Measurements from ENCODE around the gene GBX1.
A peak's percentile ranks its signal among the peaks of the same experiment; 100 is the strongest.

The GBX1 gene

GRCh38 chr7:151125470-151125845, 42.0 kb downstream of the GBX1 start:
- DNase-seq = no peak

DNA sequence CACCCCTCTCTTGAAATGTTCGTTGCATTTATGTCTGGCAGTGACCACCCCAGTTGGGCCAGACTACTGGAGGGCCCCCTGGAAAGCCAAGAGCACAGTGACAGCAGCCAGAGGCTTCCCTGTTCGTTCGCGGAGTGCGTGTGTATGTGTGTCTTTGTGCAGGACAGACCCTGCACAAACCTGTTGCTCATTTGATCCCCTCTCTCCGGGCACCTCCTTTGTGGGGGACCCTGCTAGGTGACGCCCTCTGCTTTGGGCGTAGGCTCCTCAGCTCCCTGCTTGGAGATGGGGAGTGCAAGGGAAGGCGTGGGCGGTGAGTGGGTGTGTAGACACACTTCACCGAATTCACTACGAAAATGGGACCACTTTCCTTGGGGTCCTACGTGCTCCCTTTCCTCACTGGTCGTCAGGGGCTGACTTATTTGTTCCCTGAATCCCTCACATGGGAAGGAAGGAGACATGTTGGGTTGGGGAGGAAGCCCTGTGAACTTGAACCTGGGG, 42.5 kb downstream of the GBX1 start:
- no peak for DNase-seq

- DNase-seq = no peak
Measured at GRCh38 chr7:151124481-151124880, 43.0 kb downstream of the GBX1 start.

GRCh38 chr7:151123822-151124464, 43.6 kb downstream of the GBX1 start:
- DNase-seq = peak; percentile 84

- no peak for DNase-seq
Measured at GRCh38 chr7:151123158-151123821, 44.2 kb downstream of the GBX1 start.

DNA sequence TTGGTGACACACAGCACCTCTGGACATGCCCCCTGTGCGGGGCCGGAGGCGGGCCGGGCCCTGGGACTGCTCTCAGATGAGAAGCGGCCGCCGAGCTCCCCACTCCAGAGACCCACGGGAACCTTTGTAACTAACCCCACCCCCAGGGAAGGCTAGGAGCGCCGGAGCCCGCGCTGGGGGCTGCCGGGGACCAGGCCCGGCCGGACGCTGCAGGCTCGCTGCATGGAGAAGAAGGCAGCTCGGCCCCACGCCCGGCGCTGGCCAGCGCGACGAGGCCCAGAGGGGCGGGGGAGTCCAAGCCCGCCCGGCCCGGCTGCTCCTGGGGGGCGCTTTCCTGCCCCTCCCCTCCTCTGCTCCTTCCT, 44.7 kb downstream of the GBX1 start:
- DNase-seq = no peak

- DNase-seq = no peak
Measured at GRCh38 chr7:151122276-151122675, 45.2 kb downstream of the GBX1 start.

GRCh38 chr7:151121380-151122170, 45.9 kb downstream of the GBX1 start:
- no peak for DNase-seq

DNA sequence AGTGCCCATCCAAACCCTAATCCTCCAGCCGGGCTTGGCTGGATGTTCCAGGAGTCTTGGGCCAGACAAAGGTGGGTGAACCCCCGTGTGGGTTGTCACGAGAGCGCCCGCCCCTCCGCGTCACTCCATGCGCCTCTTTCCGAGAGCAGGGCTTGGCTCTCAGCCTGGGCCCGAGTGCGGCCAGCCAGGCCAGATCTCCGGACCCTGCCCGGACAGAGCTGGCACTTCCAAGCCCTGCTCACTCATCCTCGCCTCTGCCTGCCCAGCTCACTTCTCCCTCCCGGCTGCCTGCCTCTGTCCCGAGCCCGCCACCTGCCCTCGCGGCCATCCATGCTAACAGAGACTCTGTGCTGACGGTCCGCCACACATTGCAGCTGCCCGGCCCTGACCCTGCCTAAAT, 46.6 kb downstream of the GBX1 start:
- no peak for DNase-seq

DNA sequence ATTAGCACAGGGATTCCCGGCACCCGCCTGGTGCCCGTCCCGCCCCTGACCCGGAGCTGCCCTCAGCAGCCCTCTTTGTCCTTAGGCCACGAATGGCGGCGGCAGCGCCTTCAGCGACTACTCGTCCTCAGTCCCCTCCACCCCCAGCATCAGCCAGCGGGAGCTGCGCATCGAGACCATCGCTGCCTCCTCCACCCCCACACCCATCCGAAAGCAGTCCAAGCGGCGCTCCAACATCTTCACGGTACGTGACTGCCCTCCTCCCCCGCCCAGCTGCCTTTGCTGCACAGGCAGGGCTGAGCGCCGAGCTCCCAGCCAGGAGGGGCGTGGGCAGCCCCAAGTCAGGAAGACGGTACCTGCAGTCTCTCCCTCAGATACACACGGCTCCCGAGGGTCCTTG, 47.6 kb downstream of the GBX1 start:
- DNase-seq = no peak

DNA sequence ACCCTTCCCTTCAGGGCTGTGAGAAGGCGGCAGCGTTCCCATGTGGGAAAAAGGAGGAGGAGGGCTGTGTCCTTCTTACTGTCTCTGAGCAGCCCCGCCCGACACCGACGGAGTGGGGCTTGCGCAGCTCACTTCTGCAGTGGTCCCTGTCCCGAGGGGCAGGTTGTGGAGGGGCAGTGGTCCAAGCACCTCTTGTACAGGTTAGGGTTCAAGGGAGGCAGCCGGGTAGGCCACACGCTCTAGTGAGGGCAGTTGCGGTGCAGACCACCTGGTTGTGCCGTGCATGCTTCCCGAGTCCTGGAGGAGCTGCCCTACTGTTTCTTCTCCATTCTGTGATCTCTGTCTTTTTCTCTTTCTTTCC, 48.5 kb downstream of the GBX1 start:
- no peak for DNase-seq

DNA sequence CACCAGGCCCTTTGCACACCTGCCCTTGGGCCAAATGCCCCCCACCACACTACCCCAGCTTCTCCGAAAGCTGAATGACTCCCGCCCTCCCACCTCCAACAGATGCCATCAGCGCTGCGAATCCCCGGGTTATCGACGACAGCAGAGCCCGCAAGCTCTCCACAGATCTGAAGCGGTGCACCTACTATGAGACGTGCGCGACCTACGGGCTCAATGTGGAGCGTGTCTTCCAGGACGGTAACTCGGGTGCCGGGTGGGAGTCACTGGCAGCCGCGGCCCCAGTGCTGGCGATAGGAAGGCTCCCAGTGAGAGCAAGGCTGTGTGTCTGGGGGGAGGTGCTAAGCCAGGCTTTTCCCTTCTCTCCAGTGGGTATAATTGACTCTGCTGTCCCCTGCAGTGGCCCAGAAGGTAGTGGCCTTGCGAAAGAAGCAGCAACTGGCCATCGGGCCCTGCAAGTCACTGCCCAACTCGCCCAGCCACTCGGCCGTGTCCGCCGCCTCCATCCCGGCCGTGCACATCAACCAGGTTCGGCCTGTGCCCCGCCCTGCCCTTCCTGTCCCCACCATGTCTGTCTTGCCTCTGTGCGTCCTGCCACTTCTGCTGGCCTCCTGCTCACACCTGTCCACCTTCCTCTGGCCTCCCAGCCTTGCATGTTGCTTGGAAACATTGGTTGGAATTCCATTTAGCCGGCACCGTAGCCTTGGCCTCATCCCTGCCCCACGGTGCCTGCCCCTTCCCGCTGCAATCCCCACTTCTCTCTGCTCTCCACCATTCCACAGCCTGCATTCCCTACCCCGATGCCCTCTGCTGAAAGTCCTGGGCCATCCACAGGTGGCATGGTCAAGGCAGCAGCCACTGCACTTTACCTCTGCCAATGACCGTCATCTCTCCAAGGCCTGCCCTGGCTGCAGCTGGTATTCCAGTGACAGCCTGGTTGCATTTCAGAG, 49.1 kb downstream of the GBX1 start:
- DNase-seq = no peak

- DNase-seq = no peak
Measured at GRCh38 chr7:151117565-151117964, 49.9 kb downstream of the GBX1 start.

DNA sequence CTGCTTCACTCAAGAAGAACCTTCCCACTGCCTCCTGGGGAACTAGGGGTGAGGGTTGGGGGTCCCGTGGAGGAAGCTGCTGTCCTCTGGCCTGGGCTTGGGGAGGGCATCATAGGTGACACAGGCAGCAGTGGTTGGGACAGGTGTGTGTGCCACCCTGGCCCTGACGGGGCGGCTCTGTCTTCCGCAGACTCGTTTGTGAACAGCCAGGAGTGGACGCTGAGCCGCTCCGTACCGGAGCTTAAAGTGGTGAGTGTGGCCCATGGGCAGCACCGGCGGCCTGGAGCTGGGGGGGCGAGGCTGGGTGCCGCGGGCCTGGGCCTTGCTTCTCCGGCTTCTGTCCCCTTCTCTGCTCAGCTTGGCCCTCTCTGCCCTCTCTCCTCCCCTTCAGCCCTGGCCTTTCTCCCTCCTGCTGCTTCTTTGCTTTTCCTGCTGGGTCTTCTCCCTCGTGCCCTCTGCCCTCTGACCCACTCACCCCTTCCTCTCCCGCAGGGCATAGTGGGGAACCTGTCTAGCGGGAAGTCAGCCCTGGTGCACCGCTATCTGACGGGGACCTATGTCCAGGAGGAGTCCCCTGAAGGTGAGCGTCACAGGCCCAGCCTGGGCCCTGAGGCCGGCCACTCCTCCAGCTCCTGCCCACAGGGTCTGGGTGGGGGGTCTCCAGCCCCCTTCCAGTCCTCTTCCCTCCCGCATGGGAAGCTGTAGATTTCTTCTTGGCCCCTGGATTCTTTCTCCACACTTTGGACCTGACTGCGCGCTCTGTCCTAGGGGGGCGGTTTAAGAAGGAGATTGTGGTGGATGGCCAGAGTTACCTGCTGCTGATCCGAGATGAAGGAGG, 50.7 kb downstream of the GBX1 start:
- no peak for DNase-seq

DNA sequence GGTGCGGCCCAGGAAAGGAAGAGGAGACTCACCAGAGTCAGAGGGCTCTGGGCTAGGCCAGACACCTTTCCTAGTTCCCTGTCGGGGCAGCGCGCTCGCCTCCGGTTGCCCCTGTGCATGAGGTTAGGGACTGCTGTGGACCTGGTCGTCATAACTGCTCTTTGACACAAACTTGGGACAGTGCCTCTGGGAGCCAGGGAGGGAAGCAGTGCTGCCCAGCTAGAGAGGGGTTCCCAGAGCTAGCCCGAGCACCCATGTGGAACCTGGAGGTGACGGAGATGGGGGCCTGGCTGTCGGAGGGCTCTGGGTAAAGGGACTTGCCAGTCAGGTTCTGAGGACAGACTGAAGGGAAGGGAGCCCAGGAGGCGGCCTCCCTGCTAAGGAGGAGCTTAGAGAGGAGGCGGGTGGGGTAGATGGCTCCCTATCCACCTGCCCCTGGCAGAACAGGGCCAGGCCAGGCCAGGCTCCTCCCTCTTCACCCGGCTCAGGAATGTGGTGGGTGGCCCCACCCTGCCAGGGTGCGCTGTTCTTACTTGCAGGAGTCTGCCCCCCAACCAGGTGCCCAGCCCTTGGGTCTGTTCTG, 51.6 kb downstream of the GBX1 start:
- DNase-seq = no peak

- no peak for DNase-seq
Measured at GRCh38 chr7:151115121-151115835, 52.2 kb downstream of the GBX1 start.

DNA sequence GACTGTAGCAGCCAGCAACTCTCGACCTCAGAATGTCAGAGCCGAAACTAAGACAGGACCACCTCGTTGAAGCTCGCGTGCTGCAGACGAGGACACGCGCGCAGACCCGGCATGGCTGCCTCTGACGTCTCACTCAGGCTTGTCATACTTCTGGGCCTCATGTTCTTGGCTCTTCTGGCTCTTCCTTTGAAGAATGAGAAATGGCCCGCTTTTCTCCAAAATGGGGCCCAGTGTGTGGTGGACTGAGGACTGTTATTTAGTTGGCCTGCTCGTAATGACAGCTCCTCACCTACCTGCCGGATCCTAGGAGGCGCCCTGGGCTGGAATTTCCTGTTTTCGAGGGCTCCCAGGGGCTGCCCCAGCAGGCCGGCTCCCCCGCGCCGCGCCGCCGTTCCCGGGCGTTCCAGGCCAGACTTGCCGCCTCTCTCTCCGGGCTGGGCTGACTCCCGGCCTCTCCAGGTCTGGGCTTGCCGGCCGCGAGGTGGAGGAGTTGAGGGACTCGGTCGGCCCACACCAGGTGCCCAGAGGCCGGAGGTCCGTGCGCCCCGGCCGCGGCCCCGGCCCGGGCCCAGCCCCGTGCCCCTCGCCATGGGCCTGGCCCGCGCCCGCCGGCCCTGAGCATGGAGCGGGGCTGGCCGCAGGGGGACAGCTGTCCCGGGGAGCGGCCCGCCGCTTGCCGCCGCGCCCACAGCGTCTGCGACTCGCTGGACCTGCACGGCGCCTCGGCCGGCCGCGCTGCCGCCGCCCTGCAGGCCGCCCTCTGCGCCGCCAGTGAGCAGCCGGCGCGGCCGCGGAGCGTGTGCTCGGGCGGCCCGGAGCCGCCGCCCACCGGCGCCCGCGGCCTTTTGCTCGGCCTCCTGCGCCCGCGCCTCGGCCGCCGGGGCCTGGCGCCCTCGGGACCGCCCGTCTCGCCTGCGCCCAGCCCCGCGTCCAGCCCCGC, 53.1 kb downstream of the GBX1 start:
- DNase-seq = no peak

- no peak for DNase-seq
Measured at GRCh38 chr7:151113344-151114150, 53.9 kb downstream of the GBX1 start.

Data from activated CD4-positive, CD25-positive, alpha-beta regulatory T cell treated with anti-CD3 and anti-CD28 coated beads, Interleukin-2, amount 50 U/mL, for 72 hours (primary cell).